Measurements from ENCODE around the gene AK8.

AK8 gene

DNA sequence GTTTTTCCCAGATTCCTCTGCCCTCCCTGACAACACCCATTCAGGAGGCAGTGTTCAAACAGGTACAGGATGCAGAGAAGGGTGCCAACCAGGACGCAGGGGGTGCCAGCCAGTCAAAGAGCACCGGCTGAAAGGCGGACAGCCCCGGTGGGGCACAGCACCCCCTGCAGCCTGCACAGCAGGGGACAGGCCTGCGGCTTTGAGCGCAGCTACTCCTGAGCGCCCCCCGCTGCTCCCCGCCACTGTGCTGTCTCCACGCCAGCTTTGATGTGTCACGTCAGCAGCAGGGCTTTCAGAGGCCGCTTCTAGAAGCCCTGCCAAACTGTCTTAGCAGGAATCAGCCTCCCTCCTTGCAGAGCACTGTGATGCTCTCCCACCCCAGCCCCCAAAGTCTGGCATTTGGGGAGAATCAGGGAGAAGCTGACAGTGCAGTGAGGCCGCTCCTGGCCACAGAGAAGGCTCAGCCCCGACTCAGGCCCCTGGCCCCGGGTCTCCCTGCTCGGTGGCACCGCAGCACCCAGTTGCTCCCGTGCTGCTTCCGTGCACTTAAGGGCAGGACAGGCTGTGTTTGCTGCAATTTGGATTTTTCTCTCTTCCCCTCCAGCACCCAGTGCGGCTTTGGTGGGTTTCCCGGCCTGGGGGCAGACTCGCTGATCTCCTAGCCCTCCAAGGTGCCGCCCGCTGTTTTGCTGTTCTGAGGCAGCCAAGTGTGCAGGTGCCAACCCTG lies 20.3 kb downstream of the AK8 start:
- DNase-seq (ENCODE audit: low read depth), result peak; percentile 22

DNA sequence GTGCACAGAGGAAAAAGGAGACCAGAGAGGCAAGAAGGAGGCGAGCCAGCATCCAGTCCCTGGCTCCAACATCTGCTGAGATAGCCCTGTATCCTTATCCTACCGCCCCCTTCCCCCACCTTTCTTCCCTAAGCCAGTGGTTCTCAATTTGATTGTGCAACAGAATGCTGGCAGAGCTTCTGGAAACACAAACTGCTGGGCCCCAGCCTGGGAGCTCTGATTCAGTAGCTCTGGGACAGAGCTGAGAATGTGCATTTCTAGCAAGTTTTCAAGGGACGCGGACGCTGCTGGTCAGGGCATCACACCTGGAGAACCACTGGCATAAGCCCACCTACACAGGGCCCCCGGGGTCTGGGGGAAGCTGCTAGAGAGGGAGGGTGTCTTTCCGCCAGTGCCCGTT lies 21.1 kb downstream of the AK8 start:
- peak; percentile 89 for DNase-seq (ENCODE audit: low read depth)

DNA sequence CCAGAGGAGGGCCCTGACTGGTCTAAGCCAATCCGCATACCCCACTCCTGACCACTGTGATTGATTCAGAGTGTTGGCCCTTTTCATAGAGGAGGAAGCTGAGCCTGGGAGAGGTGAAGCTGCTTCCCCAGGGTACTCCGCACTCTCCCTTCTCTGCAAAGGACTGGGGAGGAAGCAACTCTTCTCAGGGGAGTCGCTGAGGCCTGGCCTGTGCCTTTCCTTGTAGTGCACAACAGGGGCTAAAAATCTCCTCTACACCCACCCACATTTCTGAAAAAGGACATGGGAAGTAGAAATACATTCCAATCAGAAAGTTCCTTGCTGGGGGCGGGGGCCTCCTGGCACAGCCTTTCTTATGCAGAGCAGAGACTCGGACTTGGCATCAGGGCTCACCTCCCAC lies 22.2 kb downstream of the AK8 start:
- DNase-seq (ENCODE audit: low read depth), result no peak

DNA sequence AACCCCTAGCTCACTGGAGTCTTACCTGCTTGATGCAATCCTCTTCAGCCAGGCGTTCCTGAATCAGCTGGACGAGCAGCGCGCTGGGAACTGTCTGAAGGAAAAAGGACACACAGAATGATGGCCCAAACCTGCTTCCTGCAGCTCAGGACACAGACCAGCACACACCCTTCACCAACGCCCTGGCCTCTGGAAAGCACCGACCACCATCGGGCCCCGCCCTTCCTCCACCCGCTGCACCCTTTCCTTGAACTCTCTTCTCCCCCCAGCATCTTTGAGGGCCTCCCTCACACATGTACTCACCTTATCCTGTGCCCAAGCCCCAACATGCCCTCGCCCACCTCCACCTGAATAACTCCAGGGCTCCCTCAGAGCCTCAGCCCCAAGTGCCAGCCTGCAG lies 23.3 kb downstream of the AK8 start:
- DNase-seq (ENCODE audit: low read depth), result no peak

DNA sequence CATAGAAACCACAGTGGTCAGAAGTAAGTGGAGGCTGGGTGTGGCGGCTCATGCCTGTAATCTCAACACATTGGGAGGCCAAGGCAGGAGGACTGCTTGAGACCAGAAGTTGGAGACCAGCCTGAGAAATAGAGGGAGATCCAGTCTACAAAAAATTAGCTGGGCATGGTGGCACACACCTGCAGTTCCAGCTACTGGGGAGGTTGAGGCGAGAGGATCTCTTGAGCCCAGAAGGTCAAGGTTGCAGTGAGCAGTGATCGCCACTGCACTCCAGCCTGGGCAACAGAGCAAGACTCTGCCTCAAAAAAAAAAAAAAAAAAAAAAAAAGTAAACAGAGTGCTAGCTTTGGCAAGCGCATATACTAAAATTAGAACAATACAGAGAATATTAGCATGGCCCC lies 24.6 kb downstream of the AK8 start:
- no peak for DNase-seq (ENCODE audit: low read depth)

DNA sequence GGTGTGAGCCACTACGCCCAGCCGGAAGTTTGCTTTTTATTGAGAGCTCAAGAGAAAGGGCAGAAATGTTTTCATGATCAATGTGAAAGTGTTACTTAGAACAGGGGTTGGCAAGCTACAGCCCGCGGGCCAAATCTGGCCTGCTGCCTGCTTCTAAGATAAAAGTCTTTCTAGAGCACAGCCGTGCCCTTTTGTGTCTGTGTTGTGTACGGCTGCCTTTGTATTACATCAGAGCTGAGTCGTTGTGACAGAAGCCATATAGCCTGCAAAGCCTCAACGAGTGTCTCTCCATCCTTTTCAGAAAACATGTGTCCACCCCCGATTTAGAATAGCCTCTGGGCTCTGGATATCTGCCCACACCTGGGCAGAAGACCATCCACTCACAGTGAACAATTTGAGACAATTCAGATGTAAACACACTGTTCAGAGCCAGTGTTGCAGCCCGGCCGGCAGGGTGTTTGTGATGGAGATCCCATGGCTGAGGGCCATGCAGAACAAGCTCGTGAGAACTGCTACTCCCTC lies 28.8 kb downstream of the AK8 start:
- peak; percentile 39 for DNase-seq (ENCODE audit: low read depth)

DNA sequence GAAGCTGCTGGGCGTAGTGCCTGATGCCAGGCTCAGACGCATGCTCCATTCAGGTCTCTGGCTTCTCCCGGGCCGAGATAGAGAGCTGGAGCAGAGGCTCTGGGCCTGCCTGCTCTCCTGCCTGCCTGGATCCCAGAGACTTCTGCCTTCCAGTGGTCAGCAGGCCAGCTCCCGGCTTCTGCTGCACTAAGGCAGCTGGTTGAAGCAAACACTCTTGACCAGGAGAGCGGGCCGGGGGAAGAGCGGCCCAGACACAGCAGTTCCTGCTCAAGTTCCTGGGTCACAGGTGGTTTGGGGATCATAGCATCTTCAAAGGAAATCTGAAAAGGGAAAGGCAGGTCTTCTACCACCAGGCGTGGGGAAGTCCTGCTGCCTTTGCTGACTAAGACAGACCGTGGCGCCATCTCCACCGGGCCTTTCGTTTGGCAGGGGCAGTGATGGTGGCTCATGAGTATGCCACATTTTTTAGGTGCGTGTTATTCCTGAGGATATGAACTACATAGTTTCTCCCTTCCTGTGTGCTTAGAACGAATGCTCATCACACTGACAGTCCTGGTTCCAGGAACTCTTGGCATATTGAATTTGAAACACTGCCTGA lies 31.1 kb downstream of the AK8 start:
- no peak for DNase-seq (ENCODE audit: low read depth)

DNA sequence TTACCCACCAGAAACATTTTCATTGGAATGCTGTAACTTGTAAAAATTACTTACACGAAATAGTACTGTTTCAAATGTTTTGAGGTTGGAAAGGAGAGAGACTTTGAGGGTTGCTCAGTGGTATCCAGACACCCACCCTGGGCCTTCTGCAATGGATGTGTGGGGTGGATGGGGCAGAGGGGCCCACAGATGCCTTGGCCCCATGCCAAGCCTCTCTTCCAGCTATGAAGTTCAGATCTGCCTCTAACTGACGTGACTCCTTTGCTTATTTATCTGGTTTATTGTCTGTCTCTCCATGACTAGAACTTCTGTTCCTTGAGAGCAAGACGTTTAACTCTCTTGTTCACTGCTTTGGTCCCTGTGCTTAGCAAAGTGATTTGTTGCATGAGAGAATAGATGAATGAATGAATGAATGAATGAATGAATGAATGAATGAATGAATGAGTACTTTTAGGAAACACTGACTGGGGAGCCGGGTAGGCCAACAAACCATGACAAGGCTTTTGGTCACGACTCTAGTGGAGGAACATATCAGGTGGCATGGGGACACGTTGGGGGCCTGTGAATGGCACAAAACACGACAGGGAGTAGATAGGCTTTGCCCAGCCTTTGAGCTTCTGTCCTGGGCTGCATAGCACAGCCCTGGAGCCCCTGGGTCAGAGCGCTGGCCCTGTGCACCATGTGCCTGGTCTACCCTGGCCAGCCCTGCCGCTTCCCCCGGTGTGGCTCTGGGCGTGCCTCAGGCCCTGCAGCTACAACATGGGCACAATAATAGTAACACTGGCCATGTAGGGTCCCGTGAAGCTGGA lies 31.8 kb downstream of the AK8 start:
- no peak for DNase-seq (ENCODE audit: low read depth)

DNA sequence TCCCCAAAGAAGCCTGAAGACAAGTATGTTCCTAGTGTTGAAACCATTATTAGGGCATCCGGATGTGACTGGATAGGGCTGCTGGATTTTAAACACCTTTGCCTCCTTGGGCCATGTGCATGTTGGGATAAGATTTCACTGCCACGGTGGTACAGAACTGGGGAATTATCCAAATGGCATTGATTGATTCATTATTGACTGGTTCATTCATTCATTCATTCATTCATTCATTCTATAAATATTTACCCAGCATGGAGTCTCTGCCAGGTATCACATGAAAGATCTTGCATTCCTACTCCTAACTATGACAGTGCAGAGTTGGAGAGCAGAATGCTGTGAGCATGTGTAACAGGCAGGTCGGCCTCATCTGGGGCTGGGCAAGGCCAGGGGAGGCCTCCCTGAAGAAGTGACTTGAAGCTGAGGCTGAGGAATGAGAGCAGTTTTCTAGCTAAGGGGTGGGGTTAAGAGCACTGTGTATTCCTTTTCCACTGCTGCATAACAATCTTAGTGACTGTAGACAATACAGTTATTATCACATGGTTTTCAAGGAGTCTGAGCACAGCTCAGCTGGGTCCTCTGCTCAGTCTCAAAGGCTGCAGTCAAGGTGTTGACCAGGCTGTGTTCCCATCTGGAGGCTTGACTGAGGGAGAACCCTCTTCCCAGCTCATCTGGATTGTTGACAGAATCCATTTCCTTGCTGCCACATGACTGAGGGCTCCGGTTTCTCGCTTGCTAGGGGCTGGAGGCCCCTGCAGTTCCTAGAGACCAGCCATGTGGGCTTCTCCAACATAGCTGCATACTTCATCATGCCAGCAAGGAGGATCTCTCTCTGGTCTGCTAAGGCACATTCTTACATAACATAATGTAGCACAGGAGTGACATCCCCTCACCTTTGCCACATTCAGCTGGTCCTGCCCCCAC lies 35.7 kb downstream of the AK8 start:
- no peak for DNase-seq (ENCODE audit: low read depth)

DNA sequence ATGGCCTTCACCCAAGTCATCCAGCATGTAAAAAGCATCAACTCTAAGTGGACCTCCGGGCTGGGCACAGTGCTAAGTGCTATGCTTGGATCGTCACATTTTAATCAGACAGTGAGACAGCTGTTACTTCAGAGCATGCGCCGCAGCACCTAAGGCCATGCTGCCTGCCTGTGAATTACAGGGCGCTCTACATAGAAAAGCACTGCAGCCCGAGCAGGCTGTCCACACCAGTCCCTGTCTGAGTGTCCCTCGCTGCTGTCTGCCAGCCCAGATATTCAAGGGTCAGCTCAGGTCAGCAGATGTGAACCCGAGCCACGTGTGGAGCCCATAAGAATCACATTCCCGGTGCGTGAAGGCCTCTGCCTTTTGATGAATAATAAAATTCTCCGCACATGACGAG lies 37.1 kb downstream of the AK8 start:
- no peak for DNase-seq (ENCODE audit: low read depth)

DNA sequence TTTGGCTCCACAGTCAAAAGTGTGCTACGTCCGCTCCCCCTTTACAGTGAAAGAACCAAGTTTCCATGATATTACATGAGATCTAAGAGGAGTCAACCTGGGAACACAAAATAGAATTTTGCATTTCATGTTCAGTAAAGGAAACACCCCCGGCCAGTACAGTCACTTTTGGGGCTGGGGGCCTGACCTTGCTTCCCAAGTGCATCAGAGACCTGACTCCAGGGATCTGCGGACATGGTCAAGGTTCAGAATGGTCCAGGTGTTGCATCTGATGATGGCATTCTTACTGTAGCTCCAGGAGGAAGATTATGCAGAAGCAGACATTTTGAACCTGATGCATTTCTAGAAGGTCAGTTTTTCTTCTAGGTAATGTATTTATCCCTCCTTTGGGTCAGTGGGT lies 39.8 kb downstream of the AK8 start:
- no peak for DNase-seq (ENCODE audit: low read depth)

DNA sequence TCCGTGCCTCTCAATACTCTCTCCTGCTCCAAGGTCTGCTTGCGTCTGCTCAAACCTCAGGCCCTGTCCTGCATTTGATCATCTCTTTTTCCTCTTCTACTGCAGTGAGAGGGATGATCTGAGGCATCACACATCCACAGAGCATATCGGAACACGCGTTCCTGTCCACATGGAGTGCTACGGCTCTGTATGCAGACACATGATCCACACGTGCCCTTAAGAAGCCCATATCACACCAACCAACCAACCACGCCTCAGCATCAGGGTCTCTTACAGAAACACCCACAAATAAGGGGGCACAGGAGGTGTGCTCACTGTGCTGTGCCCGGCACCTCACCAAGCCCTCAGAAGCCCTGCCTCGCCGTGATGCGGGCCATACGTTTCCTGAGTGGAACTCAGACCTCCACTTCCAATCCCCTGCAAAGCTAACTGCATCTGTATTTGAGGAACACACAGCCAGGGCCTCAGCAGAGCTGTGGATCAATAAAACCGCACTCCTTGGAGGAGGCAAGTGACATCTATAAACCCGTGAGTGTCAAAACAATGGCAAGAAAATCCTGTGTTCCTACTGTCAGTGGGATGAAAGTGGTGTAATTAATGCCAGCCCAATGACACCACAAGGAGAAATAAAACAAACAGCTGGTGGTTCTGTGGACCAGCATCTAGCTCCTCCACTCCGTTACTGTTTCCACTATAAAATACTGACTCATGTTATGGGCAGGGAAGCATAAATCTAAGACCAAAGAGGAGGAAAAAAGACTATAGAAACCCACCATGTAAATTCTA lies 40.4 kb downstream of the AK8 start:
- no peak for DNase-seq (ENCODE audit: low read depth)

DNA sequence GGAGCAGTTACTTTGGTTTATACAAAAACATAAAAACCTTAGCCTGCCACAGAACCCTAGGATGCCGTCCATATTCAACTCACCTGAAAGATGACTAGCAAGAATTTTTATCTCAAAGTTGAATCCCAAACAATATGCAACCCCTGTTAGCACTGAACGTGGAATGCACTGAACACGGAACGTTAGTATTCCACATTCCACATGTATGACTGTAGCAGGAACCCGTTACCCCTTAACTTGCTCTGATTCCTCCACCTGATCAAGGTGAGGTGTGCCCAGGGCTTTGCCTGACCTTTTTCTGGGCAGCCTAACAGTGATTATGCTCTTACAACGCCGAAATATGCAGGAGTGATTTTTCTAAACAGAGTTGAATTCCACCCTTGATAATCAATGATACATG lies 43.7 kb downstream of the AK8 start:
- no peak for DNase-seq (ENCODE audit: low read depth)

DNA sequence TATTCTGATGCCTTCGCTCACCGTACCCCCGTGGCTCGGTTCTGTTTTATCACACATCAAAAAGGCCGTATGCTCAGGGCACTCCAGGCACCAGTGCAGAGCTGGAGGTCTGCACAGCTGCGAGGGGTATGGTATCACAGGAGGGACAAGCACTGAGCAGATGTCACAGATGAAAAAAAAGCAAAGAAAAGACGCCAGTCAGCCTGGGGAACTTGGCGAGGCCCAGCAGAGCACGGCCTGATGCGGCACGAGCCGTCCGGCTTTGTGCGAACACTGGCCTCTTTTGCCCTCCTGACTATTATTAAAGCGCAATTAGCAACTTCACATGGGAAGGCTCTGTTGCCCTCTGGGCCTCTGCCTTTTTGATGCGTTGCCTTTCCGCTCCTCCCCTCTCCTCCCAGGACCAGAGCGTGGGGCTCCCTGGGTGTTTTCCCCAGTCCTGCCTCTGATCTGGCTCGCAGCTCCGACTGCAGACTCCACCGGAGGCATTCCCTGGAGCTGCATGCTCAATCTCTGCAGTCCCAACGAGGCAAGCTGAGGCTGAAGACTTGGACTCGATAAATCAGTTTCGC lies 44.4 kb downstream of the AK8 start:
- no peak for DNase-seq (ENCODE audit: low read depth)

DNA sequence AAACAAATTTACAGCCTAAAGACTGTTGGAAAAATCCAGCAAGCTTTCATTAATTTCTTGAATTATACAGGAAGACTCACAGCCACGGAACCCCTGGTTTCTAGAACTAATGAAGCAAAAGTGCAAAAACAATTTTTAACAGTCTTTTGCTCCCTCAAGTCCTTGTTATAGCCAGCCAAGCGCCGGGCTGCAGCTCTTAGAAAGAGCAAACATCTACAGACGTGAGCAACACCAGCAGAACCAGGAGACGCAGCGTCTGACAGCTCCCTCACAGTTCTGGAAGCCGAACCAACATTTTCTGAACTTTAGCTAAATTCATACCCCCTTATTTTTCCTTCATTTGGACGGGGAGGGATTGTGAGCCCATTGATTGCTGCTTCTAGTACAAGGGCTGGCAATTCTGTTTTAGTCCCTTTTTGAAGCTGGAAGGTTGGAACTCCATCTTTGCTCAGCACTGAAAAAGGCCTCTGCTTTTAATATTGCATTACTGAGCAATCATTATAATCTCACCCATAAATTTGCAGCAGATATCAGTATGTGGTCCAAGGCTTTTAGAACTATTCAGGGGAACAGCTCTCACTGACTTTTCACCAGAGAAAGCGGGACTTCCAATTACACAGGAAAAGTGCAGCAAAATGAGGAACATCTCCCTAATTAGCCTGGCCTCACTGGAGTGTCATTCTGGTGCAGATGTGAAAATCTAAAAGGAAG lies 45.8 kb downstream of the AK8 start:
- no peak for DNase-seq (ENCODE audit: low read depth)

DNA sequence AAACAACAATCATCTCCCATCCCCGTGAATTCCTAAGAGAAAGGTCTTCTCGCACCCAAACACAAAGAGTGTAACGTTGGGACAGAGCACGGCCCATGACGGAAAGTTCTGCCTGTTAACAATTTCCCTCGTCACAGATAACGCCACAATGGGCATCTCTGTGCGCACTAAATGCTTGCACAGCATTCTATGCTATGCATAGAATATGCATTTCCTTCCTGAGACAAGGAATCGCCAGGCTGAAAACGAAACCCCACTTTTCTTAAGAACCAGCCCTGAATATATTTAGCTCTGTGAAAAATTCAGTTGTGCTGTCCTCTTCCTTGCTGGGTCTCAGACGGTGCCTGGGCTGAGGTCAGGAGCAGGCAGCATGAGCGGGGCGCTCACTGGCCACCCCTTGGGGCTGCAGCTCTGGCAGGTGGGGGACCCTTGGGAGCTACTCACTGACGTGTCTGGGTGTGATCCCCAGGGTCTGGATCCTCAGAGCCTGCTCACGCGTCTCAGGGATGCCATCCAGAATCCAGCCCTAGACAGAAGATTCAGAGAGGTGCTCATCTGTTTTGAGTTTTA lies 49.8 kb downstream of the AK8 start:
- DNase-seq (ENCODE audit: low read depth), result no peak

DNA sequence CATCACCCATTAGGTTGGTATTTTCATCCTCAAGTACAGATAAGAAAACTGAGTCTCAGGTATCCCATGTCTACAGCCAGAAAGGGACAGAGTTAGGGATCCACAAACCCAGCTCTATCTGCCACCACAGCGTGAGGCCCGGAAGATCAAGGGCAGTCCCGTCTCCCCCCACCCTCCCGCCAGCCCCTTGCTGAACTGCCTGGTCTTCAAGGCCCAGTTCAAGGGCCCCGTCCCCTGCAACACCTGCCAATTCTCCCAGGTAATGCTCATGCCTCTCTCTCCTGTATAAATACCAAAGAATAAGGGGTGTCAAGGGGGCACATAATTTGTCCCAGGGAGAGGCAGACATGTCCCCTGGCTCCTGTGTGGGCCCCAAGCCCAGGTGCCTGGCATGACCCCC lies 50.7 kb downstream of the AK8 start:
- no peak for DNase-seq (ENCODE audit: low read depth)

DNA sequence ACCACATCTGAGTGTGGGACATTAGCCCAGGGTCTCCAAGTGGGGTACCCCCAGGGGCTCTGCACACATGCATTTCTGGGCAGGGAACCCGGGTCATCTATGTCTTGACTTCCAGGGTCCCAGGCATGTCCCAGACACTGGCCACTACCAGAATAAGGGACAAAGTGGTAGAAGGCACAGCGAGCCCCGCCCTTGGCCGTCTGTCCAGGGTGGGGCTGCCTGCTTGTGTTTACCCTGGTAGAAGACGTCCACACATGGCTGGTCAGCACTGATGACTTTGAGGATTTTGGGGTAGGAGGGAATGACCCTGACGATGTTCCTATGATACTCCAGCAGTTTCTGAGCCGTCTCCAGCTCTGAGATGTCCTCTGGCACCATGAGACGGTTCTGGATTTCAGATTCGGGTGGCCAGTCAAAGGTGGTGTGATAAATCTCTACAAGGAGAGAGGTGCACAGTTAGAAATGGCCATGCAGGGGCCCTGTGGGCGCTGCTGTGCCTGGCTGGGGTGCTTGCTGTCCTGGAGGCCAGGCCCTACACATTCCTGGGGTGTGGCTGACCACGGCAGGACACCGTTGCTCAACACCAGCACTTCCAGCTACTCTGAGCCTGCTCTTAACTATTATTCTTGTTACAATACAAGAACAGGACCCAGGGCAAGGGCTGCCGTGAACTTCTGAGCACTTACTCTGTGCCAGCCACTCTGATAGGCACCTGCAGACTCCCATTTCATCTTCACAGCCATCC lies 51.3 kb downstream of the AK8 start:
- no peak for DNase-seq (ENCODE audit: low read depth)

DNA sequence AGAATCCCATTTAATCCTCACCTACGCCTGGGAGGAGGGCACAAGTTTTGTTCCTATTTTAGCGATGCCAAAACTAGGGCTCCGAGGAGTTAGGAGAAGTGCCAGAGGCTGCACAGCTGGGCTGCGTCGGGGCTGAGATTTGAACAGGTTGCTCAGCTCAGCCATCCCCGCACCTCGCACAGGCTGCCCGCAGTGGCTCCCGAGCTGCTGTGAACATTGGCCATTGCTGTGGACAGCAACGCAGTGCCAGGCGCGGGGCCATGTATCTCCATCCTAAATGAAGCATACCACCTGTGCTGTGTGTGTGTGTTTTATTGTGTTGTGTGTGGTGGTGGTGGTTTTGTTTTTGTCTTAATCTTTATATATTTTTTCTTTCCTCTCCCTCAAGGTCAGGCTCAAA lies 52.0 kb downstream of the AK8 start:
- no peak for DNase-seq (ENCODE audit: low read depth)

All from amniotic epithelial cell (primary cell).